Sigmoid colon (tissue), 7 donors: ENCODE data around the gene SDCCAG8. TPM values are rescaled to one million over a fixed set of nuclear protein-coding genes. Genes with fewer than 3 reads are reported as not detected.

Experiments used
- DNase-seq: peaks from one replicate; pipeline ENCODE4 v3.0.0-alpha.2; 2019
- H3K27ac ChIP-seq, 4 donors: fragments of 200-600 bp; sonication (generic); one replicate each; pipeline ENCODE4 v1.5.1; 2016 to 2019; ENCODE audit warnings: mild to moderate bottlenecking in 1 of 4
- H3K27me3 ChIP-seq, 3 donors: fragments of 200-600 bp; sonication (generic); one replicate each; pipeline ENCODE4 v1.5.1; 2019; ENCODE audit warnings: mild to moderate bottlenecking in 1 of 3
- H3K36me3 ChIP-seq, 4 donors: fragments of 200-600 bp; sonication (generic); one replicate each; pipeline ENCODE4 v1.5.1; 2016 to 2019
- H3K4me1 ChIP-seq, 4 donors: fragments of 200-600 bp; sonication (generic); one replicate each; pipeline ENCODE4 v1.5.1; 2017 to 2019
- H3K4me3 ChIP-seq, 4 donors: fragments of 200-600 bp; sonication (generic); one replicate each; pipeline ENCODE4 v1.5.1; 2017 to 2019; ENCODE audit warnings: mild to moderate bottlenecking in 2 of 4, moderate library complexity in 1 of 4
- H3K9me3 ChIP-seq, 4 donors: fragments of 200-600 bp in 3 of 4; sonication (generic) in 3 of 4; one replicate each; pipeline versions ENCODE4 v1.5.1 to v1.6.1; 2013 to 2019
- EP300 ChIP-seq, 4 donors: sonication (generic); formaldehyde crosslinking; IDR thresholded peaks; one replicate each; pipeline ENCODE4 v1.6.1; 2017; ENCODE audit warnings: antibody characterized with exemption in 4 of 4
- POLR2A ChIP-seq, 2 donors: fragments of 450-650 bp; IDR thresholded peaks; one replicate each; pipeline ENCODE4 v1.6.1; 2016; ENCODE audit warnings: antibody characterized with exemption in 2 of 2, mild to moderate bottlenecking in 2 of 2, moderate library complexity in 2 of 2
- POLR2AphosphoS5 ChIP-seq, 4 donors: sonication (generic); formaldehyde crosslinking; IDR thresholded peaks; one replicate each; pipeline ENCODE4 v1.6.1; 2017; ENCODE audit warnings: antibody characterized with exemption in 4 of 4
- WGBS, 2 donors: extraction: QIAGEN DNeasy Blood & Tissue Kit; methylation state at CpG; one replicate each; pipeline ENCODE4 v1.1.7; 2013; 5-methylcytosine and 5-hydroxymethylcytosine counted together
- intact Hi-C: fragments of 100-400 bp; cut with DNase I; formaldehyde crosslinking; loops from one replicate; pipeline ENCODE4 v1.15.1; 2023
- polyA plus RNA-seq, 3 donors: library from polyadenylated mRNA; stranded (reverse); fragments of 200-250 nt; gene quantifications; one replicate each; pipeline ENCODE4 v1.2.3, GENCODE V29; 2013
- total RNA-seq, 4 donors: library from RNA; depleted of rRNA; stranded (reverse); fragments of >200 nt; gene quantifications; one replicate each; pipeline ENCODE4 v1.1.0, GENCODE V29; 2016
- TF ChIP-seq, protein P1 (sequence below), 4 experiments: fragments of 450-650 bp in 3 of 4; fragments of 200-600 bp in 1 of 4; IDR thresholded peaks; one replicate each; pipeline ENCODE4 v1.5.1; 2016 to 2019; ENCODE audit warnings: antibody characterized with exemption in 4 of 4, mild to moderate bottlenecking in 3 of 4, moderate library complexity in 2 of 4
- donor health status: healthy with polysubstance abuse.
- donor health status: Bipolar disorder and iron deficiency.
- donor health status: healthy.

The SDCCAG8 gene
- total and polyA plus RNA-seq, 7 donors: 15.6 to 49.7 (median 30.3) TPM

DNA sequence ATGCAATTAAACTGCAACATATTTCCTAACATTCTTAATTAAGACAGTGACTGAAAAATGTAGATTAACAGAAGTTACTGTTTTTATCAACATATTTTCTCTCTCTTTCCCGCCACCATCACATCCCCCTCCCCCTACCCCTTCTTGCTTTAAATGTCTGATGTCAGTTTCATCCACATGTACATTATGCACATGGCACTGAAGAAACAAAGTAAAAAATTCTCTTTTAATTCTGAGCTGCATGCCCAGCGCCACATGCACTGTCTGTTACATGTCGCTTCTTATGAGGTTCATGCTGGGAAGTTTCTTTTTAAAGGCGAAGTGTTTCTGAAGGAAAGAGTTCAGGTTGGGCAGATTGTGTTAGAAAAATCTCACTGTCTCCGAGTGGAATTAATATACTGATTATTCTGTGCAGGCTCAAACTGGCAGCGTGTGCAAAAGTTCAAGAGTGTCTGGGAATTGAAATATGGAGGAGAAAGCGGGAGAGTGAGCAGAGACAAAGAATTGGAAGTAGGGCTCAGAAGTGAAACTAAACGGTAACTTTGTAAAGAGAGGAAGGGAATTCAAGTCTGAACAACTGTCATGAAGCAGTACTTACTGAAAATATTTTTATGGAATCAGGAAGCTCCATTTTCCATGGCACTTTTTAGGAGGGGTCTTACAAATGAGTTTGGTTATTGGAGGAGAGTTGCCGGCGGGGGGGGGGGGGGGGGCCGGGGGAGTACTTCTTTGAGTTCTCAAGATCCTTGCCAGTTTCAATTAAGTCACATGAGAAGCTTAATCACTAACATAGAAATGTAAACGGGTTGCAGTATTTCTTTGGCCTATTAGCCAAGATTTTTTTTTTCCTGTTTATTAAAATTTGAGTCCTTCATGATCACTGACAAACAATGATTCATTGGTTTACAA lies 217.6 kb downstream of the SDCCAG8 start:
- intact Hi-C loops: loop anchor here (10.0 kb wide), 1 partner anchor 129 kb away; no protein-coding TSS in a partner anchor
- peak overlapping the region; percentile 13 to 49 (median 38) for H3K4me3 ChIP-seq
- H3K27ac ChIP-seq: peak overlapping the region; percentile 17 to 62 (median 46)
- no peaks in the 10 kb centered on the region for H3K9me3 ChIP-seq
- H3K4me1 ChIP-seq: peaks cover 0 to 26% (median 21%) of the 10 kb centered on the region in 4 donors
- TF ChIP-seq EP300 (IDR thresholded peaks at IDR 0.05): no peak
- TF ChIP-seq, protein P1, sequence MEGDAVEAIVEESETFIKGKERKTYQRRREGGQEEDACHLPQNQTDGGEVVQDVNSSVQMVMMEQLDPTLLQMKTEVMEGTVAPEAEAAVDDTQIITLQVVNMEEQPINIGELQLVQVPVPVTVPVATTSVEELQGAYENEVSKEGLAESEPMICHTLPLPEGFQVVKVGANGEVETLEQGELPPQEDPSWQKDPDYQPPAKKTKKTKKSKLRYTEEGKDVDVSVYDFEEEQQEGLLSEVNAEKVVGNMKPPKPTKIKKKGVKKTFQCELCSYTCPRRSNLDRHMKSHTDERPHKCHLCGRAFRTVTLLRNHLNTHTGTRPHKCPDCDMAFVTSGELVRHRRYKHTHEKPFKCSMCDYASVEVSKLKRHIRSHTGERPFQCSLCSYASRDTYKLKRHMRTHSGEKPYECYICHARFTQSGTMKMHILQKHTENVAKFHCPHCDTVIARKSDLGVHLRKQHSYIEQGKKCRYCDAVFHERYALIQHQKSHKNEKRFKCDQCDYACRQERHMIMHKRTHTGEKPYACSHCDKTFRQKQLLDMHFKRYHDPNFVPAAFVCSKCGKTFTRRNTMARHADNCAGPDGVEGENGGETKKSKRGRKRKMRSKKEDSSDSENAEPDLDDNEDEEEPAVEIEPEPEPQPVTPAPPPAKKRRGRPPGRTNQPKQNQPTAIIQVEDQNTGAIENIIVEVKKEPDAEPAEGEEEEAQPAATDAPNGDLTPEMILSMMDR (IDR thresholded peaks at IDR 0.05): no peak
- no peak for TF ChIP-seq POLR2A (IDR thresholded peaks at IDR 0.05)
- no peak for TF ChIP-seq POLR2AphosphoS5 (IDR thresholded peaks at IDR 0.05)
- H3K27me3 ChIP-seq: no peaks in the 10 kb centered on the region
- H3K36me3 ChIP-seq: no peaks in the 10 kb centered on the region
- DNase-seq: no peak
- 28 to 72% methylated on average over 12 of the region's 12 CpGs for WGBS, 2 donors

DNA sequence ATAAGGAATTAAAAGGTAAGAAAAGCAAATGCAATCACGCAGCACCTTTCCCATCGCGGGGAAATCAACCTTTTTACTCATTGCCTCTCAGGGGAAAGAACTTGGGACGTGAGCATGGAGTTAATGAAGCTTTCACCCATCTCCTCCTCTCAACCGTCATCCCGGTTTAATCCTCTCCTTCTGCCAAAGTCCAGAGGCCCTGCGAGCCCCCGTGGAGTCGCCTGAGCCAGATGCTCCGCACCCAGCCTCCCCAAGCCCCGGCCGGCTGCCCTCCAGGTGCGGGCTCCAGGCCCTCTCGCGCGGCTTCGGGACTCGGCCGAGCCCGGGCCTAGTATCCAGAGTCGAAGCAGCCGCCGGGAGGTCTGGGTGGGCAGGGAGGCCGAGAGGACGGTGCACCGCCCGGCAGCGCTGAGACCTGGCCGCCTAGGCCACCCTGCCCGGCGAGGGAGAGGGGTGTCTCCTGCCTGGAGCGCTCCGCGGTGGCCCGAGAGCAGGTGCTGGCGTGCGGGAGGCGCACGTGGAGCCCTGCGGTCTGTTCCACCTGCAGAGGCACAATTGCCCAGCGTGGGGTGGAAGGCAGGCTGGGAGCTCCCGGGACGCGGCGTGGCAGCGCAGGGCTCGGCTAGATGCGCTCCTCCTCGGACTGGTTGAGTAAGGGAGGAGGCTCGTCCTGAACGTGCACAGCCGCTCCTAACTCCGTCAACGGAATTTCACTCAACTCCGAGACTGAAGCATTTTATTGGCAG lies 218.5 kb downstream of the SDCCAG8 start:
- Histone ChIP-seq H3K27me3 (no peaks in the 10 kb centered on the region), H3K4me1 (peaks cover 0 to 26% (median 21%) of the 10 kb centered on the region in 4 donors), H3K9me3 (no peaks in the 10 kb centered on the region), H3K36me3 (no peaks in the 10 kb centered on the region), H3K27ac (no peak overlapping the region), H3K4me3 (peak overlapping the region in 3 of 4 donors; percentile 37 to 49 (median 40))
- TF ChIP-seq, protein P1 (IDR thresholded peaks at IDR 0.05): no peak
- TF ChIP-seq EP300 (IDR thresholded peaks at IDR 0.05): no peak
- TF ChIP-seq POLR2AphosphoS5 (IDR thresholded peaks at IDR 0.05): no peak
- no peak for TF ChIP-seq POLR2A (IDR thresholded peaks at IDR 0.05)
- WGBS, 2 donors: 91 to 95% methylated on average over 55 of the region's 55 CpGs
- intact Hi-C loops: loop anchor here (10.0 kb wide), 1 partner anchor 130 kb away; no protein-coding TSS in a partner anchor
- DNase-seq: no peak

DNA sequence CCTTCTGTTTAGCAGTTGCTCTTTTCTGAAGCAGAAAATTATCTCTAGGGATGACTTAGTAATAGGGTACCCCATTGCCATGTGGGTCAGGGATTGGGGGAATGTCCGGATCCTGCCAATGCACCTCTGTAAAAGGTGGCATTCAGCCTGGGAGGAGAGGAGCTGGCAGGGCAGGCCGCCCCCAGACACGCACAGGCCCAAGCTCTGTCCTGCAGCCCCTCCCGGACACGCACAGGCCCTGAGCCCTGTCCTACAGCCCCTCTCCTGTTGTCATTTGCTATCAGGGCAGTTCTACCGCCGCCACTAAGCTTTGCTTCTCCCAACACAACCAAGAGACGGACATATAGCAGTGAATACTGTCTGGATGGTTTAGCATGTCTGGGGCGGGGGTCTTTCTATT lies 219.1 kb downstream of the SDCCAG8 start:
- 96 to 98% methylated on average over 9 of the region's 9 CpGs for WGBS, 2 donors
- H3K4me3 ChIP-seq: no peak overlapping the region
- H3K4me1 ChIP-seq: peaks cover 0 to 26% (median 21%) of the 10 kb centered on the region in 4 donors
- DNase-seq: no peak
- H3K27me3 ChIP-seq: no peaks in the 10 kb centered on the region
- TF ChIP-seq EP300 (IDR thresholded peaks at IDR 0.05): no peak
- no peak for TF ChIP-seq POLR2A (IDR thresholded peaks at IDR 0.05)
- TF ChIP-seq, protein P1 (IDR thresholded peaks at IDR 0.05): no peak
- H3K27ac ChIP-seq: no peak overlapping the region
- intact Hi-C loops: loop anchor here (10.0 kb wide), 1 partner anchor 130 kb away; no protein-coding TSS in a partner anchor
- H3K36me3 ChIP-seq: no peaks in the 10 kb centered on the region
- H3K9me3 ChIP-seq: no peaks in the 10 kb centered on the region

DNA sequence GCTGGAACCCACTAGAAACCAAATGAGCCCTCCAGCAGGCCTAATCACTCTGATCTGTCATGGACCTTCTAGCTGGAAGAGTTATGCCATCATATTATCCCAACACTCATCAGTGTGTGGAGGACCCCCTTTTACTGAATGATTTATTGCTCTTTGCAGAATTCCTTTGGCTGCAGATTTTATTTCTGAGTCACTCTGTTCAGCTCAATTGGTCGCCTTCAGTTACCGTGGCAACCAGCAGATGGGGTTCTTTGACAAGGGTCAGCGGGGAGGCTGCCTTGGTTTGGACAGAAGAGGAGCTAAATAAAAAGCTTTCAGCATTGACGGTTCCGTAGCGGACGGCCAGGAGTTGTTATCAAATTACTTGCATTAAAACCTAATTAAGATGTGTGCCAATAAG lies 220.1 kb downstream of the SDCCAG8 start:
- TF ChIP-seq, protein P1 (IDR thresholded peaks at IDR 0.05): no peak
- no peak for TF ChIP-seq POLR2A (IDR thresholded peaks at IDR 0.05)
- TF ChIP-seq EP300 (IDR thresholded peaks at IDR 0.05): no peak
- TF ChIP-seq POLR2AphosphoS5 (IDR thresholded peaks at IDR 0.05): no peak
- peaks cover 0 to 26% (median 21%) of the 10 kb centered on the region in 4 donors for H3K4me1 ChIP-seq
- no peak overlapping the region for H3K27ac ChIP-seq
- no peaks in the 10 kb centered on the region for H3K27me3 ChIP-seq
- no peak overlapping the region for H3K4me3 ChIP-seq
- intact Hi-C loops: loop anchor here (10.0 kb wide), 1 partner anchor 131 kb away; no protein-coding TSS in a partner anchor
- no peaks in the 10 kb centered on the region for H3K9me3 ChIP-seq
- DNase-seq: no peak
- no peaks in the 10 kb centered on the region for H3K36me3 ChIP-seq
- WGBS, 2 donors: 89 to 93% methylated on average over 7 of the region's 7 CpGs
